RWPE2 (cell line): ENCODE measurements around the gene MYO1A.

Experiments used
- ATAC-seq: fragments of 200-7000 bp; cut with Tn5 transposase; 3 replicates; pipeline ENCODE4 v1.9.1; 2021; ENCODE audit warnings: low read depth
- DNase-seq: peaks from one replicate; pipeline ENCODE4 v3.0.0-alpha.2; 2020; ENCODE audit warnings: low spot score
- H3K27ac ChIP-seq: fragments of 450-650 bp; 2 replicates; pipeline ENCODE4 v1.5.1; 2017; ENCODE audit warnings: mild to moderate bottlenecking; ENCODE audit not compliant: poor library complexity, severe bottlenecking
- H3K27me3 ChIP-seq: fragments of 250-450 bp; sonication (Bioruptor Pico); 2 replicates; pipeline ENCODE4 v1.5.1; 2021; ENCODE audit warnings: mild to moderate bottlenecking, moderate library complexity; ENCODE audit not compliant: insufficient read depth, poor library complexity, severe bottlenecking
- H3K36me3 ChIP-seq: fragments of 250-450 bp; sonication (Bioruptor Pico); 2 replicates; pipeline ENCODE4 v1.5.1; 2020; ENCODE audit warnings: low read depth, mild to moderate bottlenecking, moderate library complexity
- H3K4me1 ChIP-seq: fragments of 250-450 bp; sonication (Bioruptor Pico); 2 replicates; pipeline ENCODE4 v1.5.1; 2021; ENCODE audit warnings: mild to moderate bottlenecking, moderate library complexity; ENCODE audit not compliant: insufficient read depth, poor library complexity, severe bottlenecking
- H3K4me3 ChIP-seq: fragments of 250-450 bp; sonication (Bioruptor Pico); 2 replicates; pipeline ENCODE4 v1.5.1; 2021; ENCODE audit warnings: mild to moderate bottlenecking, moderate library complexity; ENCODE audit not compliant: severe bottlenecking
- H3K9me3 ChIP-seq: fragments of 250-450 bp; sonication (Bioruptor Pico); 2 replicates; pipeline ENCODE4 v1.5.1; 2021; ENCODE audit warnings: mild to moderate bottlenecking, moderate library complexity; ENCODE audit not compliant: severe bottlenecking
- CTCF ChIP-seq: fragments of 450-650 bp; IDR thresholded peaks from one replicate; pipeline ENCODE4 v1.5.1; 2017; ENCODE audit warnings: mild to moderate bottlenecking, moderate library complexity; ENCODE audit not compliant: poor library complexity, severe bottlenecking

MYO1A gene

GRCh38 chr12:57046947-57047890 is 2.7 kb downstream of the MYO1A start:
- no peaks in the 10 kb centered on the region for H3K9me3 ChIP-seq
- H3K27me3 ChIP-seq, result no peaks in the 10 kb centered on the region
- no peak overlapping the region for H3K4me3 ChIP-seq
- TF ChIP-seq CTCF, result no peak
- no peak for DNase-seq
- H3K27ac ChIP-seq, result no peak overlapping the region
- no peak for ATAC-seq
- H3K4me1 ChIP-seq, result no peaks in the 10 kb centered on the region
- H3K36me3 ChIP-seq, result no peaks in the 10 kb centered on the region

- H3K9me3 ChIP-seq, result no peaks in the 10 kb centered on the region
- H3K27me3 ChIP-seq, result no peaks in the 10 kb centered on the region
- H3K4me1 ChIP-seq, result no peaks in the 10 kb centered on the region
- no peaks in the 10 kb centered on the region for H3K36me3 ChIP-seq
- DNase-seq (no peak), ATAC-seq (no peak)
- H3K27ac ChIP-seq, result no peak overlapping the region
- no peak for TF ChIP-seq CTCF
- H3K4me3 ChIP-seq, result no peak overlapping the region
These were observed 3.7 kb downstream of the MYO1A start for GRCh38 chr12:57046086-57046791.

- H3K9me3 ChIP-seq, result no peaks in the 10 kb centered on the region
- DNase-seq, result no peak
- no peaks in the 10 kb centered on the region for H3K36me3 ChIP-seq
- no peak for TF ChIP-seq CTCF
- H3K27ac ChIP-seq, result no peak overlapping the region
- no peaks in the 10 kb centered on the region for H3K4me1 ChIP-seq
- no peak for ATAC-seq
- H3K27me3 ChIP-seq, result no peaks in the 10 kb centered on the region
- H3K4me3 ChIP-seq, result no peak overlapping the region
These were observed 5.0 kb downstream of the MYO1A start for GRCh38 chr12:57044889-57045288.

GRCh38 chr12:57044468-57044867 is 5.5 kb downstream of the MYO1A start:
- no peak for DNase-seq
- Histone ChIP-seq H3K27me3 (no peaks in the 10 kb centered on the region), H3K27ac (no peak overlapping the region), H3K4me1 (no peaks in the 10 kb centered on the region), H3K4me3 (no peak overlapping the region), H3K36me3 (no peaks in the 10 kb centered on the region), H3K9me3 (no peaks in the 10 kb centered on the region)
- no peak for ATAC-seq
- TF ChIP-seq CTCF, result no peak

GRCh38 chr12:57042695-57043094 is 7.2 kb downstream of the MYO1A start:
- ATAC-seq, result no peak
- H3K9me3 ChIP-seq, result no peaks in the 10 kb centered on the region
- no peak for DNase-seq
- H3K36me3 ChIP-seq, result no peaks in the 10 kb centered on the region
- H3K27me3 ChIP-seq, result no peaks in the 10 kb centered on the region
- no peak for TF ChIP-seq CTCF
- H3K4me1 ChIP-seq, result no peaks in the 10 kb centered on the region
- H3K4me3 ChIP-seq, result no peak overlapping the region
- H3K27ac ChIP-seq, result no peak overlapping the region
